Panc1 (cell line): Measurements from ENCODE around the gene FTSJ1.

ENCODE experiments used
- CTCF ChIP-seq: fragments of 450-650 bp; IDR thresholded peaks from 2 replicates; pipeline ENCODE4 v1.5.1; 2017; ENCODE audit warnings: mild to moderate bottlenecking
- SIN3A ChIP-seq: IDR thresholded peaks from 2 replicates; pipeline ENCODE4 v1.6.1; 2012; ENCODE audit warnings: low read depth, mild to moderate bottlenecking, low read length, moderate library complexity, borderline replicate concordance; ENCODE audit not compliant: insufficient read depth

- TF ChIP-seq CTCF (no peak), SIN3A (no peak)
These were observed 16.4 kb downstream of the FTSJ1 start for GRCh38 chrX:48492293-48492910.
